Measurements from ENCODE around the gene SH3BGRL2.

DNA sequence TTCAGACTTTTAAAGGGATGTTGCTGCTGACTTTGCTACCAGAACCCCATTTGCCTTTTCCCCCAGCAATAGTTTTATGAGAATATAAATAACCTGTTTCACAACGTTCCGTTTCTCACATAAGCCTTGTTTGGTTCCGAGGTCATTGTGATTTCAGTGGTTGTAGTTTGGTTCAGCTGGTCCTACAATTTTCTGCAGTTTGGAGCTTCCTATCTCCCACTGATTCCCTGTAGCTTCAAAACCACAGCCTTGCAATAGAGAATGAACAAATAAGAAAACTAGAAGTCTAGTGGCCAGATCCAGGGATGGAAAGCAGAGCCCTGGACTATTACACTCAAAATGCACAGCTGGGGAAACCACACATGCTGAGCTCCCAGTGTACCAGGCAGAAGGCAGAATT, 24.1 kb upstream of the SH3BGRL2 start:
- TF ChIP-seq POLR2AphosphoS5 (IDR thresholded peaks at IDR 0.05; ENCODE audit: low read depth) = no peak
- TF ChIP-seq, protein P1, sequence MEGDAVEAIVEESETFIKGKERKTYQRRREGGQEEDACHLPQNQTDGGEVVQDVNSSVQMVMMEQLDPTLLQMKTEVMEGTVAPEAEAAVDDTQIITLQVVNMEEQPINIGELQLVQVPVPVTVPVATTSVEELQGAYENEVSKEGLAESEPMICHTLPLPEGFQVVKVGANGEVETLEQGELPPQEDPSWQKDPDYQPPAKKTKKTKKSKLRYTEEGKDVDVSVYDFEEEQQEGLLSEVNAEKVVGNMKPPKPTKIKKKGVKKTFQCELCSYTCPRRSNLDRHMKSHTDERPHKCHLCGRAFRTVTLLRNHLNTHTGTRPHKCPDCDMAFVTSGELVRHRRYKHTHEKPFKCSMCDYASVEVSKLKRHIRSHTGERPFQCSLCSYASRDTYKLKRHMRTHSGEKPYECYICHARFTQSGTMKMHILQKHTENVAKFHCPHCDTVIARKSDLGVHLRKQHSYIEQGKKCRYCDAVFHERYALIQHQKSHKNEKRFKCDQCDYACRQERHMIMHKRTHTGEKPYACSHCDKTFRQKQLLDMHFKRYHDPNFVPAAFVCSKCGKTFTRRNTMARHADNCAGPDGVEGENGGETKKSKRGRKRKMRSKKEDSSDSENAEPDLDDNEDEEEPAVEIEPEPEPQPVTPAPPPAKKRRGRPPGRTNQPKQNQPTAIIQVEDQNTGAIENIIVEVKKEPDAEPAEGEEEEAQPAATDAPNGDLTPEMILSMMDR (IDR thresholded peaks at IDR 0.05; ENCODE audit: insufficient read depth, low read length) = no peak
